Muscle layer of colon (tissue), 2 donors: ENCODE results near the gene ARHGAP26.

Source experiments
- H3K27ac ChIP-seq: one replicate; pipeline ENCODE4 v1.7.0; 2013; ENCODE audit warnings: low read depth, mild to moderate bottlenecking, low read length, moderate library complexity
- H3K27me3 ChIP-seq, 2 donors: one replicate each; pipeline ENCODE4 v1.7.0; 2013; ENCODE audit warnings: low read length in 2 of 2, mild to moderate bottlenecking in 2 of 2; ENCODE audit not compliant: insufficient read depth in 2 of 2, control insufficient read depth in 1 of 2
- H3K36me3 ChIP-seq: one replicate; pipeline ENCODE4 v1.7.0; 2013; ENCODE audit warnings: mild to moderate bottlenecking, low read length; ENCODE audit not compliant: insufficient read depth
- H3K4me1 ChIP-seq: one replicate; pipeline ENCODE4 v1.7.0; 2013; ENCODE audit warnings: mild to moderate bottlenecking, low read length; ENCODE audit not compliant: insufficient read depth
- H3K4me3 ChIP-seq, 2 donors: one replicate each; pipeline ENCODE4 v1.7.0; 2013; ENCODE audit warnings: low read length in 2 of 2, low read depth in 1 of 2, mild to moderate bottlenecking in 1 of 2, moderate library complexity in 1 of 2
- H3K9ac ChIP-seq: one replicate; pipeline ENCODE4 v1.7.0; 2013; ENCODE audit warnings: low read length
- H3K9me3 ChIP-seq: one replicate; pipeline ENCODE4 v1.7.0; 2013; ENCODE audit warnings: mild to moderate bottlenecking, low read length
- donor health status: abdominal sarcoma.
- donor health status: Adenocarcinoma of cecum.

Gene ARHGAP26

GRCh38 chr5:142836048-142836447 is 65.9 kb downstream of the ARHGAP26 start:
- Histone ChIP-seq H3K4me3 (no peak overlapping the region), H3K9ac (no peak overlapping the region), H3K4me1 (peaks cover 41% of the 10 kb centered on the region), H3K27ac (no peak overlapping the region), H3K36me3 (no peaks in the 10 kb centered on the region), H3K27me3 (no peaks in the 10 kb centered on the region), H3K9me3 (no peaks in the 10 kb centered on the region)

DNA sequence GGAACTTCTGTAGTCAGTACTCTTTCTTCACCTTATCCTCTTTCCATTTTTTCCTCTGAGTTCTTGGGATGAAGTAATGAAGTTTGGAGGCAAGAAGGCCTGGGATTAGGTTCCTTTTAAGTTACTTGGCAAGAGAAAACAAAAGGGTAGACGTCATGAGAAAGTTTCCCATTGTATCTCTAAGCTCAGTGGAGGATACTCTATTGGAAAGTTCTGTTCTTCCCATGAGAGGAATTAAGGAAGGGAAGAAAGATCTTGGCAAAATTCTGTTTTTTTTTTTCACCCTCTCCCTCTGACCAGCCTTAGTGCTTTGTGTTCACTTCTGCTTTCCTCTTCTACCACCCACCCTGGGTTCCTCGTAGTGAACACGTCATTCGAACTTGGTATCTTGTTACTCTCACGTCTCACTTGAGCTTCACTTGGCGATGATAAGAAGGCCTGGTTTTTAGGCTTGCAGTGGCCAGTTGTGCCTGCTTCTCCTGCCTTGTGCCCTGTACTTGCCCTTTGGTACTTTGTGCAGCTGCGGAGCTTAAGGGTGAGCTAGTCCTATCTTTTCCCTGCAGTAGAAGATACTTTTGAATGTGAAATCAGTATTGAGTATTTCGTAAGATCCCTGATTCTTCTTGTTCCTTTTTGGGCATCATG is 67.0 kb downstream of the ARHGAP26 start:
- no peaks in the 10 kb centered on the region for H3K36me3 ChIP-seq
- H3K9me3 ChIP-seq, result no peaks in the 10 kb centered on the region
- H3K4me1 ChIP-seq, result peaks cover 50% of the 10 kb centered on the region
- H3K27me3 ChIP-seq, result no peaks in the 10 kb centered on the region
- no peak overlapping the region for H3K27ac ChIP-seq
- no peak overlapping the region for H3K4me3 ChIP-seq
- no peak overlapping the region for H3K9ac ChIP-seq

- H3K4me1 ChIP-seq, result peaks cover 60% of the 10 kb centered on the region
- H3K4me3 ChIP-seq, result no peak overlapping the region
- H3K27me3 ChIP-seq, result no peaks in the 10 kb centered on the region
- H3K36me3 ChIP-seq, result no peaks in the 10 kb centered on the region
- no peaks in the 10 kb centered on the region for H3K9me3 ChIP-seq
- no peak overlapping the region for H3K9ac ChIP-seq
- no peak overlapping the region for H3K27ac ChIP-seq
These were observed 68.7 kb downstream of the ARHGAP26 start for GRCh38 chr5:142838845-142839244.

DNA sequence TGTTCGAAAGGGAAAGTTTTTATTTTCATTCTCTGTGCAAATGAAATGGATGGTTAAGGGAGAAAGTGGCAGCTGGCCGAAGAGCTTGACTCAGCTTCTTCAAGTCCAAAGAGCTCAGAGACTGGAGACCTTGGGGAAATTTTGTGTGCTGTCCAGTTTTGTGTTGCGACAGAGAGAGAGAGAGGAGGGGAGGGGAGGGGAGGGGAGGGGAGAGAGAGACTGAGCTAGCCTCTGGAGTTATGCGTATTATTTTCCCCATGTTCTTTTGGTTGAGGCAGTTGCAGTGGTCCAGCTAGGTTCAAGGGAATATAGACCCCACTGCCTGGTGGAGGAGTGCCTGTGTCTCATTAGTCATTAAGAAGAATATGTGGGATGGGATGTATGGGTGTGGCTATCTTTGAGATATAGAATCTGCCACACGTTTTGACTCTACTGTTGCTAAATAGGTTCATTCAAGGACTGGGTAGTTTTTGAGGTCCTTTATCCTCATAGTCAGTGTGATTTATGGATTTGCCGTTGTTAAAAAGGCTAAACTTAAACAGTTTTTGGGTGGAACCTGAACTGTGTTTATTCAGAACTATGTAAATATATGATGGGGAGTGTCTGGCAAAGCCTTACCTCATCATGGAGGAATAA is 69.7 kb downstream of the ARHGAP26 start:
- no peak overlapping the region for H3K4me3 ChIP-seq
- no peaks in the 10 kb centered on the region for H3K27me3 ChIP-seq
- no peak overlapping the region for H3K9ac ChIP-seq
- H3K4me1 ChIP-seq, result peaks cover 53% of the 10 kb centered on the region
- no peaks in the 10 kb centered on the region for H3K36me3 ChIP-seq
- H3K27ac ChIP-seq, result peak overlapping the region; percentile 12
- H3K9me3 ChIP-seq, result no peaks in the 10 kb centered on the region

GRCh38 chr5:142840575-142840974 is 70.4 kb downstream of the ARHGAP26 start:
- no peaks in the 10 kb centered on the region for H3K27me3 ChIP-seq
- peaks cover 59% of the 10 kb centered on the region for H3K4me1 ChIP-seq
- no peak overlapping the region for H3K4me3 ChIP-seq
- no peaks in the 10 kb centered on the region for H3K9me3 ChIP-seq
- no peak overlapping the region for H3K9ac ChIP-seq
- H3K27ac ChIP-seq, result peak overlapping the region; percentile 12
- H3K36me3 ChIP-seq, result no peaks in the 10 kb centered on the region

DNA sequence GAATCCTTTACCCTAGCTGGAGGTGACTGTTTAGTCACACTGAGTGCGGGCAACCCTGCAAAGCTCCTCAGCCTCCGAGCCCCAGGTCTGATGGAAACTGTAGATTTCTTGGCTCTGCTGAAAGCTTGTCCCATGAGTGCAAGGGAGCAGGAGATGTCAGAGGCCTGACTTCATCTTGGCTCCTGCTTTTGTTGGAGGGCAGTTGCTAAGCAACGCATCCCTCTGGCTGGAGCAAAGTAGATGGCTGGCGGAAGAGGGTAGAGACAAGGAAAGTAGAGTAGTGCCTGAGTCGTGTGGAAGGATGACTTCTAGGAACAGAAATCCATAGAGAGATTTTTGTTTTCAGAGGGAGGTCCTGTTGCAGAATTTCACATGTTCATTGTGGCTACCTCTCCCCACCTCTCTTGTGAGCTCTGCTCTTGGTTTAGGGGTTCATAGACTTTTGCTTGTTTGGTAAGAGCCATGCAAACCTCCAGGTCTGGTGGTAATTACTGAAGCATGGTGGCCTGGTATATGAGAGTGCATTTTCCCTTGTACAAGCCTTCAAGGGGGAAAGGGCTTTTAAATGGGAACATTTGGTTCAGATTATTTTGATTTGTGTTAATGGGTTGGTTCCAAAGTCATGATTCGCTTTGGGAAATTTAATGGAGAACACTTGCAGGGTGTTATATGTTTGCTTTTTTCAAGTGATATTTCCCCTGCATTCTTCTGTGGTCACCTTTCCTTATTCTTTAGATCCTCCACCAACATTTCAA is 71.5 kb downstream of the ARHGAP26 start:
- no peak overlapping the region for H3K4me3 ChIP-seq
- no peaks in the 10 kb centered on the region for H3K36me3 ChIP-seq
- no peaks in the 10 kb centered on the region for H3K27me3 ChIP-seq
- H3K9ac ChIP-seq, result no peak overlapping the region
- peaks cover 68% of the 10 kb centered on the region for H3K4me1 ChIP-seq
- no peaks in the 10 kb centered on the region for H3K9me3 ChIP-seq
- H3K27ac ChIP-seq, result peak overlapping the region; percentile 21

DNA sequence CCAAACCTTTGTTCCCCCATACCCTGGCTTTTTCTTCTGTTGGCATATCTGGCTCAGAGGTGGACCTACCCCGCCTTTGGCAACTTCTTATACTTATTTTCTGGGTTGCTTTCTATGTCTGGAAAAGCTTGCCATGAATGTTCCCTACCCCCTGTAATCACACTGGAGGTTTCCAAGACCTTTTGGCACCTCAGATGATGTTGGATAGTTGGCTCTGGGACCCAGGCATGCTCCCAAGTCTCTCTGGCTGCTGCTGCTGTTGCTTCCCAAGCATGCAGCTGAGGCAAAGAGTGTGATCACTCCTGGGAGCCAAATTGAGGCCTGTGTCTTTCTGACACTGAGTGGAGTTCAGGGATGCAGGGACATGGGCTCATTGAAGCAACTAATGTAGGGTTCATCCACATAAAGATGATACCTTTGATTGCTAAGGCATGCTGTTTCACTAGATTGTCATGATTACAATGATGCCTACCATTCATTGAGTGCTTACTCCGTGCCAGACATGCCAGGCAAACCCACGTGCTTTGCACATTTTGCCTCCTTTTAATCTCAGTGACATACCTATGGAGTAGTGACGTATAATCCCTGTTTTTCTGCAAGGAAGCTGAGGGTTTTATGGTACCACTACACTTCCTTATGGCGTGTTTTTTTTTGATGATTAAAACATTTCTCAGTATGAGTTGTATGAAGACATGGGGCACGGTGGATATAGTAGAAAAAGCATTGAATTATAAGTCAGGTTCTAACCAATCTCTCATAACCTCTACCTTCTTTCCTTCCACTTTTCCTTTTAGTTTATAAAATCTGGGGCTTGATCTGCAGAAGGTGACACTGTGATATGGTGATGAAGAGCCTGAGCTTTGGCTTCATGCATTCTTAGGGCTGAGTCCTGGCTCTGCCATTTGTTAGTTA is 73.1 kb downstream of the ARHGAP26 start:
- H3K4me1 ChIP-seq, result peaks cover 67% of the 10 kb centered on the region
- H3K9me3 ChIP-seq, result no peaks in the 10 kb centered on the region
- H3K9ac ChIP-seq, result no peak overlapping the region
- H3K27ac ChIP-seq, result no peak overlapping the region
- no peaks in the 10 kb centered on the region for H3K36me3 ChIP-seq
- no peak overlapping the region for H3K4me3 ChIP-seq
- H3K27me3 ChIP-seq, result no peaks in the 10 kb centered on the region

- Histone ChIP-seq H3K27me3 (no peaks in the 10 kb centered on the region), H3K9me3 (no peaks in the 10 kb centered on the region), H3K36me3 (no peaks in the 10 kb centered on the region), H3K9ac (no peak overlapping the region), H3K4me1 (peaks cover 56% of the 10 kb centered on the region), H3K27ac (no peak overlapping the region), H3K4me3 (no peak overlapping the region)
These were observed 74.7 kb downstream of the ARHGAP26 start for GRCh38 chr5:142844866-142845265.

DNA sequence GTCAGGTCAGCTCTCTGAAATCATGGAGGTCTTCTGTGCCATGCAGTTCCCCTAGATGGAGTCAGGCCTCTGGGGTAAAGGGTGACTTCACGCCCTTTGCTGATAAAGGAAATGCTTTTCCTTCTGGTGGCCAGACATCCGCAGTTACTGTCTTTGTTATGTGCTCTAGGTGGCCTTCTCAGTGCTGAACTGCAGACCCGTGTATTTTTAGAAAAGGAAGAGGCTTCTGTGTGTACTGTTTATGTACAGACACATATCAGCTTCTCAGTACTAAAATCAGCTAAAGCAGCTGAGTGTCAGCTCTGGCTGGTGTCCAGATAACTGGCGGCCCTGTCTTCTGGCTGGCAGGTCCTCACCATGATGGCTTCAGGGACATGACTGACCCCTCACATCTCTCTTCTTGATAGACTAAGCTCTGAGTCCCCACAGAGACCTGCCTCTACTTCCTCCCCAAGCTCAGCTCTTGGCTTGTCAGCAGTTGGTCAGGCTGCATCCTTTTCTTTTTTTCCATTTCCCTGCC is 75.3 kb downstream of the ARHGAP26 start:
- H3K27ac ChIP-seq, result no peak overlapping the region
- peaks cover 50% of the 10 kb centered on the region for H3K4me1 ChIP-seq
- H3K9me3 ChIP-seq, result no peaks in the 10 kb centered on the region
- H3K27me3 ChIP-seq, result no peaks in the 10 kb centered on the region
- no peaks in the 10 kb centered on the region for H3K36me3 ChIP-seq
- no peak overlapping the region for H3K4me3 ChIP-seq
- no peak overlapping the region for H3K9ac ChIP-seq

DNA sequence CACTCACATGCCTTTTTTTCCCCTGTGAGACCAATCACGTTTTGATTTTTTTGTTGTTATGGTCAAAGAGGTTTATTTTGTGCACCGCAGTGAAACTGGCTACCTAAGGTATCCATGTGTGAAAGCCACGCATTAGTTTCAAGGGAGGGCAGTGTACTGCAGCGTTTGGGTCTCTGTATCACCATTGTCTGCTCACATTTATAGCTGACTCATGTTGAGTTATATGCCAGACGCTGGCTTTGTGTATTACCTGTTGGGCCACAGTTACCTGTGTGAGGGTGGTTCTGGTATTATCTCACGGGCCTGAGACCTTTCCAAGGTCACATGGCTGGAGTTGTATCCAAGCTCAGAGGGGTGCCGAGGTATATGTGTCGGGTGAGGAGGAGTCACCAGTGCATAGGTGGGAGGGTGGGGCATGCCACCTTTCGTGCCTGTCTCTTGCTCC is 75.8 kb downstream of the ARHGAP26 start:
- Histone ChIP-seq H3K9ac (no peak overlapping the region), H3K4me3 (no peak overlapping the region), H3K9me3 (no peaks in the 10 kb centered on the region), H3K36me3 (no peaks in the 10 kb centered on the region), H3K27me3 (no peaks in the 10 kb centered on the region), H3K27ac (no peak overlapping the region), H3K4me1 (peaks cover 46% of the 10 kb centered on the region)

- Histone ChIP-seq H3K27ac (no peak overlapping the region), H3K9me3 (no peaks in the 10 kb centered on the region), H3K27me3 (no peaks in the 10 kb centered on the region), H3K36me3 (no peaks in the 10 kb centered on the region), H3K9ac (no peak overlapping the region), H3K4me3 (no peak overlapping the region), H3K4me1 (peaks cover 41% of the 10 kb centered on the region)
These were observed 76.2 kb downstream of the ARHGAP26 start for GRCh38 chr5:142846406-142846805.
